SJSA1 (cell line): ENCODE data around the gene ZNF497. TPM values are rescaled to one million over a fixed set of nuclear protein-coding genes. Genes with fewer than 3 reads are reported as not detected.
"Not testable (repeated sequence)": the region's sequence is repeated elsewhere in the genome, so short reads cannot be mapped to it uniquely, and the experiment has no call there.

Source experiments
- DNase-seq, 2 experiments: peaks; one replicate each; pipeline ENCODE4 v3.0.0-alpha.2; 2015 to 2020; ENCODE audit warnings: low spot score in 2 of 2, low read depth in 1 of 2
- H3K27ac ChIP-seq: fragments of 250-450 bp; sonication (Bioruptor Pico); 2 replicates; pipeline ENCODE4 v1.5.1; 2020; ENCODE audit warnings: mild to moderate bottlenecking, moderate library complexity
- H3K27me3 ChIP-seq: fragments of 250-450 bp; sonication (Bioruptor Pico); replicated peaks from 2 replicates; pipeline ENCODE4 v1.5.1; 2020; ENCODE audit warnings: mild to moderate bottlenecking, moderate library complexity
- H3K36me3 ChIP-seq: fragments of 250-450 bp; sonication (Bioruptor Pico); 2 replicates; pipeline ENCODE4 v1.5.1; 2020; ENCODE audit warnings: mild to moderate bottlenecking
- H3K4me1 ChIP-seq: fragments of 250-450 bp; sonication (Bioruptor Pico); replicated peaks from 2 replicates; pipeline ENCODE4 v1.6.1; 2021; ENCODE audit warnings: mild to moderate bottlenecking
- H3K4me3 ChIP-seq: fragments of 250-450 bp; sonication (Bioruptor Pico); 2 replicates; pipeline ENCODE4 v1.5.1; 2020; ENCODE audit warnings: mild to moderate bottlenecking
- H3K9me3 ChIP-seq: fragments of 250-450 bp; sonication (Bioruptor Pico); replicated peaks from 2 replicates; pipeline ENCODE4 v1.5.1; 2020; ENCODE audit warnings: mild to moderate bottlenecking
- total RNA-seq: library from RNA; depleted of rRNA; stranded (reverse); fragments of >200 nt; shearing (Covaris generic); gene quantifications from 2 replicates; pipeline ENCODE4 v1.2.3, GENCODE V29; 2014; rRNA removed

Gene ZNF497
- total RNA-seq, result 0.19 and 1.3 TPM in 2 replicates

GRCh38 chr19:58362272-58362994 is at the start of gene ZNF497:
TSS of gene ZNF497 (minus strand) at chr19:58362751. CDS start at chr19:58357635, 5,116 bp downstream.
- DNase-seq, result peak; percentile 97 to 98

DNA sequence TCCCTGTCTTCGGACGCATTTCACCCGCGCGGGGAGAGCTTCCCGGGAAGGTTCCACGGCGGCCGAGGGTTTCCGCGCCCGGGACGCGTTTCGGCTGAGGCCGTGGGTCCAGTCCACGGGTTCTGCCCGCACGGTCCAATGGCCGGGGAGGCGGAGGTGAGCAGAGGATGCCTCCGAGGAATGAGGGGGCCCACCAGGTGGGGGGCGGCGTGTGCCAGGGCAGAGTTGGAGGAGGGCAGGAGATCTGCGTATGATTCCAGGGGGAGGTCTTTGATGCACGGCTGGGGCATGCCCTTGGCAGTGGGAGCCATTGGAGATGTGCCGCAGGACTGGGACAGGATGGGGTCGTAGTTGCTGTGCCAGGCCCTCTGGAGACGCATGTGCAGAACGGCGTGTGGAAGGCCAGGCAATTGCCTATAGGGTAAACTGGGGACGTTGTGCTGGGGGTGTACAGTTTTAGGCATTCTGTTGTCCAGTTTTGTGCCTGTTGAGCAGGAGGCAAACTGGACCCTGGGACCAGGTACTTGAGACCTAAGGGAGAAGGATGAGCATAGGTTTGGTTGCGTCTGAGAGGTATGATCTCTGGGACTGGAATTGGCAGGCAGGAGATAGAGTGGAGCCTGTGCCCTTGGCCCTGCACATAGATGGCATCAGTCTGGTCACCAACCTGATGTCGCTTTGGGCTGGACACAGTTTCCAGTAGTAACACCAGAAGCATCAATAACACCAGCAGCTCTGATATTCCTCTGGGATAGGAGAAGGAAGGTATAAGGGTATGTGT is 46.6 kb upstream of the ZNF497 start:
- Histone ChIP-seq H3K27me3 (no peaks in the 10 kb centered on the region), H3K4me3 (peak overlapping the region; percentile 85)
- DNase-seq, result peak in 1 of 2 experiments; percentile 37

More at GRCh38 chr19:58362272-58362994, at the start of gene ZNF497:
- Histone ChIP-seq H3K27me3 (no peaks in the 10 kb centered on the region), H3K4me3 (peak within 1 kb of the TSS; percentile 48), H3K9me3 (no peaks in the 10 kb centered on the region), H3K27ac (peak within 1 kb of the TSS; percentile 74), H3K36me3 (no peaks in the 10 kb centered on the region), H3K4me1 (peaks cover 14% of the 10 kb centered on the region)

DNA sequence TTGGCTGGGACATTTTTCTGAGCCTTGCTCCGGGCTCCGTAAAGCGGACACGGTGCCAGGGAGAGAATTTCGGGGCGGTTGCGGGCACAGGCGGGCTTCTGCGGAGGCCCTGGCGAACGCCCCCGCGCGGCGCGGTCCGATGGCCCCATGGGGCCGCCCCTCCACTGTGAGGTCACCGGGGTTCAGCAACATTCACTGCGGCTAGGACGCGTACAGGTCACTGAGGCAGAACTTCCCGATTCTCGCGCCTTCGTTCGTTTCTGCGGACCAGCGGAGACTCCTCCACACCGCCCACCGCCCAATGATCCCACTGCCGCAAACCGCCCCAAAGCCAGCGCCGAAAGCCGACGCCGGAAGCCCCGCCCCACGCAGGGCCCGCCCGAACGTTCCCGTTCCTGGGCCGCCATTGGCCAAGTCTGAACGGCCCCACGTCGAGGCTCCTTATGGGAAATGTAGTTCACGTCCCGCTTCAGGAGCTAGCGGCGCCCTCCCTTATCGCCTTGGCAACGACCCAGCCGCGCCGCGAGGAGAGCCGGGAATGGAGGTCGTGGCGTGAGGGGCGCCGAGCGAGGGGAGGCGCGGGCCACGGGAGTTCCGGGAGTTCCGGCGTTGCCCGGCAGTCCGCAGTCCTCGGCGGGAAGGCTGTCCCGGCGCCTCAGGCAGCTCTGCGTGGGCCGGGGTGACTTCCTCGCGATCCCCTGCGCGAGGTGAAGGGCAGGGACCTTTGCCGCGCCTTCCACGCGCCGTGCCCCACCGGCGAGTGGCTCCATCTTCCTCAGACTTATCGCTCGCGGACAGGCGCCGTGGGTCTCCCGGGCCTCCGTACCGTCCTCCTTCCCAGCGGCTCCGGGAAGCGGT is 45.8 kb upstream of the ZNF497 start, which contains the start of gene ZNF584:
ZNF584 (plus strand) TSS at position 498 of the 858 bp plus-strand sequence. CDS start 499 bp downstream, outside the sequence.
- H3K36me3 ChIP-seq, result peaks cover 15% of the 10 kb centered on the region
- peak; percentile 91 to 95 for DNase-seq

More for the DNA sequence above, 46.6 kb upstream of the ZNF497 start:
- Histone ChIP-seq H3K36me3 (peaks cover 15% of the 10 kb centered on the region), H3K27ac (peak overlapping the region; percentile 12), H3K4me1 (peaks cover 16% of the 10 kb centered on the region), H3K9me3 (no peaks in the 10 kb centered on the region)

GRCh38 chr19:58407658-58408151 is 45.2 kb upstream of the ZNF497 start:
- H3K4me3 ChIP-seq, result peak overlapping the region; percentile 85
- peaks cover 16% of the 10 kb centered on the region for H3K4me1 ChIP-seq
- H3K36me3 ChIP-seq, result peaks cover 12% of the 10 kb centered on the region
- H3K9me3 ChIP-seq, result no peaks in the 10 kb centered on the region
- H3K27me3 ChIP-seq, result no peaks in the 10 kb centered on the region
- H3K27ac ChIP-seq, result peak overlapping the region; percentile 12
- no peak for DNase-seq

More for the DNA sequence above, 45.8 kb upstream of the ZNF497 start, which contains the start of gene ZNF584:
- H3K27me3 ChIP-seq, result no peaks in the 10 kb centered on the region
- peak within 1 kb of the TSS; percentile 85 for H3K4me3 ChIP-seq
- H3K9me3 ChIP-seq, result no peaks in the 10 kb centered on the region
- H3K27ac ChIP-seq, result peak within 1 kb of the TSS; percentile 12
- H3K4me1 ChIP-seq, result peaks cover 16% of the 10 kb centered on the region

GRCh38 chr19:58406818-58407657 is 44.5 kb upstream of the ZNF497 start:
- no peak for DNase-seq

GRCh38 chr19:58403920-58404478 is 41.4 kb upstream of the ZNF497 start:
- not testable (repeated sequence) for H3K36me3 ChIP-seq, DNase-seq, H3K27ac ChIP-seq, H3K27me3 ChIP-seq, H3K4me3 ChIP-seq, H3K9me3 ChIP-seq
- H3K4me1 ChIP-seq, result peaks cover 18% of the 10 kb centered on the region

More at GRCh38 chr19:58406818-58407657, 44.5 kb upstream of the ZNF497 start:
- peaks cover 7% of the 10 kb centered on the region; the same call in 1 of the 2 replicates for H3K36me3 ChIP-seq
- H3K27me3 ChIP-seq, result no peaks in the 10 kb centered on the region
- no peaks in the 10 kb centered on the region for H3K9me3 ChIP-seq
- peaks cover 17% of the 10 kb centered on the region for H3K4me1 ChIP-seq
- peak overlapping the region; percentile 85; the same call in 1 of the 2 replicates for H3K4me3 ChIP-seq
- H3K27ac ChIP-seq, result no peak overlapping the region

- Histone ChIP-seq H3K4me3 (peak overlapping the region; percentile 43), H3K27ac (no peak overlapping the region)
These were observed 39.4 kb upstream of the ZNF497 start for GRCh38 chr19:58401840-58402421.

DNA sequence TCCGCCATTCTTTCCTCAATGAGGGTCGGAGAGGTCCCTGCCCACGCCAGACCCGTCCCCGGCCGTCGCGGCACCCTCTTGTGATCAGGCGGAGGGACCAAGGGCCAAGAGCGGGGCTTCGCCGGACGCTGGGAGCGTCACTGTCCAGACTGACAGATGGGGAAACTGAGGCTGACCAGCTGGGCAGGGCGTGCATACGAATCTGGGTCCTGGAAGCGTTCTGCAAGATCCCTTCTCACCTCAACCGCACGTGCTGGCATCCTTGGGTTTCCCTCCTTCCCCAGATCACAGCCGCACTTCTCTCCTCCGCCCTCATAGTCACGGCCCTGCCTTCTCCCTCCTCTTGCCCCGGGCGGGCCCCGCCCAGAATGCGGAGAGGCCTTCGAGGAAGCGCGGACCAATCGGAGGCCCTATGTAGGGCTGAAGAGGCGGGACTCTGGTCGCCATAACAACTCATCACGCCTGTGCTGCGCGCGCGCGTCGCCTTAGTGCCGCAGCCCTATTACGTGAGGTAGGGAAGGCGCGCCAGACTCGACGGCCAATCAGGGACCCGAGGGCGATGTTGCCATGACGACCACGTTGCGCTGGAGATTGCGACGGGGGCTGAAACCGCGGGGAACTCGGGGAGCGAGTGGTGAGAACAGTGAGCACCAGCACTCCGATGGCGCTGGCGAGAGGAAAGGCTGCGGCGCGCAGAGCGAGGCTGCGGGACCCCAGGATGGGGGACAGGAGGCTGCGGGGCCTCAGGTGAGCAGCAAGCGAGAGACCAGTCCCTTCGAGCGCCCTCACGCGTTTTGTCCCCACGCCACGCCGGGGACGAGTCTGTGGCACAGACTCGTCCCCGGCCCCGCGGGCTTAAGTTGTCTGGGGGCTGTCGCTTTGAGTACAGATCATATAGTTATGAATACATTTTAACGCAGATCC is 38.6 kb upstream of the ZNF497 start:
- Histone ChIP-seq H3K4me3 (peak overlapping the region; percentile 43), H3K36me3 (0 out of 2 replicates have a peak, but pooled peaks cover 4% of the 10 kb centered on the region), H3K27ac (no peak overlapping the region), H3K27me3 (no peaks in the 10 kb centered on the region), H3K9me3 (no peaks in the 10 kb centered on the region), H3K4me1 (peaks cover 11% of the 10 kb centered on the region)
- DNase-seq, result peak; percentile 99

More at GRCh38 chr19:58401840-58402421, 39.4 kb upstream of the ZNF497 start:
- no peaks in the 10 kb centered on the region for H3K27me3 ChIP-seq
- no peak for DNase-seq
- H3K9me3 ChIP-seq, result no peaks in the 10 kb centered on the region
- peaks cover 11% of the 10 kb centered on the region for H3K4me1 ChIP-seq
- H3K36me3 ChIP-seq, result 0 out of 2 replicates have a peak, but pooled peaks cover 2% of the 10 kb centered on the region

DNA sequence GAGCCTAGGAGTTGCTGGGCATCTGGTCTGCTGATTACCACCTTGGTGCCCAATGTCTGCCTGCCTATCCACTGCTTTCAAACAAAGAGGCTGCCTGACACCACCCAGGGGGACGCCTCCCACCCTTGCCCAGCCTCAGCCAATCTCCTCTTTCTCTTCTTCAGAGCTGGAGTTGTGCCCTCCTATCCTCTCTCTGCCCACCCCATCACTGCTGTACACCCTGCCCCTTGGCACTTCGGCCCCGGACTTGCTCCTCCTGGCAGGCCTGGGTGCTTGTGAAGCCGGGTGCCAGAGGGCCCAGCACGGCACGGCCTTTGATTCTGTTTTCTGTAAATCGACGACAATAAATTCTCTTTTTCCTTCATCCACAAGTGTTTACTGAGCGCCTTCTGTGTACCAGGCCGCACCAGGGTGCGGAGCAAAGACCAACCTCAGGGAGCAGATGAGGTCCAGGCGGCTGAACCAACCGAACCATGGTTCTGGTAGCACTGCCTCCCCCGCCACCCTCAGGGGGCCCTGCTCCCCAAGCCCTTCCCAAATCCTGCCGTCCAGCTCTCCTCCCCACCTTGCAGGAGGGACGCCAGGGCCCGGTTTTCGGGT is 37.9 kb upstream of the ZNF497 start:
- no peak overlapping the region for H3K27ac ChIP-seq
- peaks cover 11% of the 10 kb centered on the region for H3K4me1 ChIP-seq

GRCh38 chr19:58399903-58400302 is 37.4 kb upstream of the ZNF497 start:
- Histone ChIP-seq H3K4me3 (no peak overlapping the region), H3K27ac (no peak overlapping the region), H3K36me3 (peaks cover 17% of the 10 kb centered on the region), H3K4me1 (peaks cover 11% of the 10 kb centered on the region), H3K27me3 (no peaks in the 10 kb centered on the region), H3K9me3 (no peaks in the 10 kb centered on the region)
- DNase-seq, result no peak

More for the DNA sequence above, 37.9 kb upstream of the ZNF497 start:
- Histone ChIP-seq H3K4me3 (peak overlapping the region; percentile 43), H3K27me3 (no peaks in the 10 kb centered on the region), H3K36me3 (peaks cover 11% of the 10 kb centered on the region), H3K9me3 (no peaks in the 10 kb centered on the region)
- DNase-seq, result no peak

- peaks cover 30% of the 10 kb centered on the region for H3K36me3 ChIP-seq
- no peak overlapping the region for H3K4me3 ChIP-seq
- peaks cover 11% of the 10 kb centered on the region for H3K4me1 ChIP-seq
- no peak for DNase-seq
- no peaks in the 10 kb centered on the region for H3K27me3 ChIP-seq
- H3K27ac ChIP-seq, result no peak overlapping the region
- H3K9me3 ChIP-seq, result no peaks in the 10 kb centered on the region
These were observed 36.0 kb upstream of the ZNF497 start for GRCh38 chr19:58398545-58398944.
